D341Med (cell line): ENCODE measurements around the gene MANEA.
"Not testable (repeated sequence)": the region's sequence is repeated elsewhere in the genome, so short reads cannot be mapped to it uniquely, and the experiment has no call there.

Source experiments
- DNase-seq: peaks from one replicate; pipeline ENCODE4 v3.0.0; 2012; ENCODE audit warnings: low spot score

MANEA gene

GRCh38 chr6:95577304-95578105, at the start of gene MANEA:
Gene MANEA, plus strand, starts transcription at chr6:95577535. Its CDS starts 8,905 bp downstream, at chr6:95586440.
- DNase-seq: peak; percentile 91

GRCh38 chr6:95529762-95530161, 47.6 kb upstream of the MANEA start:
- DNase-seq: no peak

GRCh38 chr6:95530176-95530819, 47.0 kb upstream of the MANEA start:
- no peak for DNase-seq

GRCh38 chr6:95543798-95544197, 33.5 kb upstream of the MANEA start:
- no peak for DNase-seq

- no peak for DNase-seq
Measured at GRCh38 chr6:95544517-95545225, 32.7 kb upstream of the MANEA start.

GRCh38 chr6:95545226-95545625, 32.1 kb upstream of the MANEA start:
- peak; percentile 46 for DNase-seq

- peak; percentile 18 for DNase-seq
Measured at GRCh38 chr6:95545686-95546085, 31.6 kb upstream of the MANEA start.

- no peak for DNase-seq
Measured at GRCh38 chr6:95546148-95546547, 31.2 kb upstream of the MANEA start.

- DNase-seq: no peak
Measured at GRCh38 chr6:95547043-95547442, 30.3 kb upstream of the MANEA start.

GRCh38 chr6:95548188-95548786, 29.0 kb upstream of the MANEA start:
- no peak for DNase-seq

GRCh38 chr6:95551678-95552324, 25.5 kb upstream of the MANEA start:
- no peak for DNase-seq

GRCh38 chr6:95553880-95554279, 23.5 kb upstream of the MANEA start:
- DNase-seq: no peak

- DNase-seq: not testable (repeated sequence)
Measured at GRCh38 chr6:95560956-95561355, 16.4 kb upstream of the MANEA start.

GRCh38 chr6:95569560-95569959, 7.8 kb upstream of the MANEA start:
- DNase-seq: no peak

- no peak for DNase-seq
Measured at GRCh38 chr6:95572098-95572497, 5.2 kb upstream of the MANEA start.

- DNase-seq: no peak
Measured at GRCh38 chr6:95574811-95575210, 2.5 kb upstream of the MANEA start.

GRCh38 chr6:95576218-95576997, 927 bp upstream of the MANEA start:
- DNase-seq: no peak

- DNase-seq: no peak
Measured at GRCh38 chr6:95576998-95577303, 384 bp upstream of the MANEA start.

- no peak for DNase-seq
Measured at GRCh38 chr6:95578106-95578410, 723 bp downstream of the MANEA start.

GRCh38 chr6:95581073-95581472, 3.7 kb downstream of the MANEA start:
- DNase-seq: peak; percentile 24

GRCh38 chr6:95584226-95584625, 6.9 kb downstream of the MANEA start:
- DNase-seq: not testable (repeated sequence)

- DNase-seq: no peak
Measured at GRCh38 chr6:95587989-95588388, 10.7 kb downstream of the MANEA start.
